HepG2 (cell line): Measurements from ENCODE around the gene UMPS. TPM values are rescaled to one million over a fixed set of nuclear protein-coding genes. Genes with fewer than 3 reads are reported as not detected.
A peak's percentile ranks its signal among the peaks of the same experiment; 100 is the strongest.

ENCODE experiments used
- ATAC-seq: fragments of 200-7000 bp; cut with Tn5 transposase; 3 replicates; pipeline ENCODE4 v1.9.1; 2020; ENCODE audit warnings: mild to moderate bottlenecking, moderate library complexity
- BruUV-seq: library from RNA; stranded (reverse); fragments of 400-500 nt; replicated peaks from 2 replicates; lab custom pipeline; 2021; lab: Mats Ljungman, UMichigan
- CTCF ChIA-PET: fragments of 300-600 bp; formaldehyde crosslinking; extraction: SDS; loops from one replicate; lab custom pipeline; 2021; ENCODE audit warnings: low total read pairs, inconsistent platforms, low intra/inter-chr PET ratio; lab: Yijun Ruan, JAX
- POLR2A ChIA-PET: fragments of 350-600 bp; sonication (Branson Sonifier 250); formaldehyde crosslinking; loops from one replicate; lab custom pipeline; 2020; ENCODE audit warnings: antibody characterized with exemption, inconsistent platforms; lab: Yijun Ruan, JAX
- DNase-seq: peaks from one replicate; pipeline ENCODE4 v3.0.0-alpha.2; 2015; ENCODE audit warnings: low spot score
- FAIRE-seq: peaks from 3 replicates; lab custom pipeline; 2011; peaks lifted over from hg19 to GRCh38; lab: Jason Lieb, UNC
- H2AFZ ChIP-seq: one replicate; pipeline ENCODE4 v1.6.1; 2011; ENCODE audit warnings: low read length, inconsistent platforms
- H3K27ac ChIP-seq: fragments of 300-600 bp; 3 replicates; pipeline ENCODE4 v1.8.0; 2011; ENCODE audit warnings: mixed run types, mild to moderate bottlenecking, mixed read lengths, low read length, inconsistent platforms; ENCODE audit not compliant: insufficient read depth; ENCODE audit errors: extremely low read length
- H3K27me3 ChIP-seq, 2 experiments: fragments of 200-600 bp in 1 of 2; 2 replicates in 1 of 2; 3 replicates in 1 of 2; pipeline versions ENCODE4 v1.6.0 to v1.8.0; 2011; ENCODE audit warnings: low read length in 2 of 2, mild to moderate bottlenecking in 2 of 2, moderate library complexity in 2 of 2, inconsistent platforms in 1 of 2; ENCODE audit not compliant: insufficient read depth in 2 of 2, control insufficient read depth in 1 of 2
- H3K36me3 ChIP-seq, 2 experiments: fragments of 200-600 bp in 1 of 2; replicated peaks in 1 of 2; 2 replicates in 1 of 2; 3 replicates in 1 of 2; pipeline versions ENCODE4 v1.5.1 to v1.8.0; 2011; ENCODE audit warnings: low read length in 2 of 2, inconsistent platforms in 1 of 2; ENCODE audit not compliant: insufficient read depth in 2 of 2, control insufficient read depth in 1 of 2
- H3K4me1 ChIP-seq: 2 replicates; pipeline ENCODE4 v1.5.1; 2012; ENCODE audit warnings: low read length, inconsistent platforms; ENCODE audit not compliant: insufficient read depth
- H3K4me2 ChIP-seq: 2 replicates; pipeline ENCODE4 v1.6.0; 2011; ENCODE audit warnings: low read depth, low read length, inconsistent platforms
- H3K4me3 ChIP-seq, 3 experiments: fragments of 200-600 bp in 1 of 3; sonication (generic), shearing (Covaris generic) in 1 of 3; replicated peaks in 1 of 3; 2 replicates each; pipeline ENCODE4 v1.5.1; 2011 to 2016; ENCODE audit warnings: low read length in 3 of 3, inconsistent platforms in 2 of 3, low read depth in 2 of 3, mild to moderate bottlenecking in 2 of 3, control low read depth in 1 of 3, mixed read lengths in 1 of 3; ENCODE audit not compliant: insufficient read depth in 1 of 3
- H3K79me2 ChIP-seq: one replicate; pipeline ENCODE4 v1.6.1; 2011; ENCODE audit warnings: low read length, inconsistent platforms; ENCODE audit not compliant: insufficient read depth
- H3K9ac ChIP-seq: 2 replicates; pipeline ENCODE4 v1.6.0; 2011; ENCODE audit warnings: mild to moderate bottlenecking, low read depth, low read length, inconsistent platforms; ENCODE audit not compliant: insufficient read depth
- H3K9me3 ChIP-seq: 2 replicates; pipeline ENCODE4 v1.5.1; 2012; ENCODE audit warnings: mild to moderate bottlenecking, low read length
- H4K20me1 ChIP-seq: 2 replicates; pipeline ENCODE4 v1.6.0; 2011; ENCODE audit warnings: inconsistent platforms, mild to moderate bottlenecking, low read length, moderate library complexity; ENCODE audit not compliant: insufficient read depth
- AGO2 ChIP-seq: fragments of 200-400 bp; formaldehyde crosslinking; optimal IDR thresholded peaks from 2 replicates; pipeline ENCODE3; 2017; ENCODE audit warnings: mild to moderate bottlenecking, low read depth, low read length, moderate library complexity
- ATF6 ChIP-seq: sonication (generic); formaldehyde crosslinking; conservative IDR thresholded peaks from 2 replicates; pipeline ENCODE4 v1.4.0; 2020; ENCODE audit warnings: missing genetic modification reagents
- NAIF1 ChIP-seq: sonication (generic); formaldehyde crosslinking; IDR thresholded peaks from 2 replicates; pipeline ENCODE4 v1.5.0; 2020; ENCODE audit warnings: mild to moderate bottlenecking, missing genetic modification reagents, borderline replicate concordance
- WGBS: methylation state at CpG from one replicate; pipeline ENCODE4 v1.1.6; 2017; ENCODE audit warnings: low lambda C conversion rate; 5-methylcytosine and 5-hydroxymethylcytosine counted together
- in situ Hi-C: cut with HindIII; loops from 2 replicates; pipeline ENCODE4 v1.10.0; 2017; ENCODE audit warnings: low pct_unique_long_range_greater_than_20kb; ENCODE audit not compliant: extremely low pct_ligation_motif_present
- intact Hi-C: fragments of 100-400 bp; cut with micrococcal nuclease; formaldehyde crosslinking; loops from one replicate; pipeline ENCODE4 v1.10.0; 2022; ENCODE audit not compliant: unreplicated experiment
- polyA plus RNA-seq, 8 experiments: library from polyadenylated mRNA; depleted of rRNA in 3 of 8; stranded (reverse) in 7 of 8; unstranded in 1 of 8; fragments of >200 nt; fragmentation: Illumina TruSeq in 4 of 8; extraction: Trizol in 4 of 8; gene quantifications; 2 replicates each; pipeline versions ENCODE4 v1.2.1 to v1.2.3, GENCODE V29; 2011 to 2016; ENCODE audit warnings: low read depth in 4 of 8, missing spikeins in 1 of 8, mixed read lengths in 1 of 8; ENCODE audit not compliant: insufficient read depth in 1 of 8
- total RNA-seq, 5 experiments: library from RNA; depleted of rRNA; stranded (reverse); fragments of >200 nt; fragmentation: Illumina TruSeq; extraction: Trizol; gene quantifications; 2 replicates each; pipeline ENCODE4 v1.2.3, GENCODE V29; 2016; ENCODE audit warnings: low read depth in 1 of 5

The UMPS gene
- total and polyA plus RNA-seq, 2 of the 13 experiments (the other 11 are each of a cell fraction or from before 2014, with no cell fraction given), result 52.7 to 74.2 TPM

- ChIA-PET CTCF (no interaction called here), POLR2A (no interaction called here)
- no peak overlapping the region for H3K4me2 ChIP-seq
- H3K27ac ChIP-seq, result no peak overlapping the region
- no peak for DNase-seq
- WGBS, result 97% methylated on average over 7 of the region's 7 CpGs
- H4K20me1 ChIP-seq, result no peaks in the 10 kb centered on the region
- no peak overlapping the region for H3K9ac ChIP-seq
- FAIRE-seq, result no peak
- no peak for TF ChIP-seq ATF6 (CRISPR knock-in tag)
- peaks cover 32 to 74% of the 10 kb centered on the region in 2 experiments for H3K36me3 ChIP-seq
- in situ Hi-C loops, result no loop called here
- no peaks in the 10 kb centered on the region for H3K27me3 ChIP-seq
- H3K9me3 ChIP-seq, result no peaks in the 10 kb centered on the region
- ATAC-seq, result no peak
- intact Hi-C loops, result no loop called here
- BruUV-seq, result no TSS peak
- H3K4me3 ChIP-seq, result no peak overlapping the region
- H3K4me1 ChIP-seq, result peaks cover 13% of the 10 kb centered on the region; the same call in 1 of the 2 replicates
- no peak overlapping the region for H2AFZ ChIP-seq
- no peaks in the 10 kb centered on the region for H3K79me2 ChIP-seq
These were observed 48.9 kb downstream of the UMPS start for GRCh38 chr3:124779116-124779515.

GRCh38 chr3:124779751-124780191, 49.5 kb downstream of the UMPS start:
- Histone ChIP-seq H3K4me3 (no peak overlapping the region), H3K4me2 (no peak overlapping the region), H2AFZ (no peak overlapping the region), H3K27ac (no peak overlapping the region), H4K20me1 (no peaks in the 10 kb centered on the region), H3K36me3 (peaks cover 30 to 68% of the 10 kb centered on the region in 2 experiments), H3K9me3 (no peaks in the 10 kb centered on the region), H3K9ac (no peak overlapping the region), H3K27me3 (no peaks in the 10 kb centered on the region), H3K79me2 (no peaks in the 10 kb centered on the region), H3K4me1 (peaks cover 10% of the 10 kb centered on the region; the same call in 1 of the 2 replicates)
- in situ Hi-C loops (no loop called here), intact Hi-C loops (no loop called here)
- ChIA-PET POLR2A (no interaction called here), CTCF (no interaction called here)
- peak; percentile 78 for TF ChIP-seq AGO2
- no peak for TF ChIP-seq NAIF1 (CRISPR knock-in tag)
- ATAC-seq (peak; percentile 18; the same call in 2 of the 3 replicates), FAIRE-seq (no peak), DNase-seq (no peak)
- BruUV-seq, result no TSS peak
- WGBS, result 93% methylated on average over 5 of the region's 9 CpGs
